ENCODE results near the gene AADAT.

- TF ChIP-seq, protein P1, sequence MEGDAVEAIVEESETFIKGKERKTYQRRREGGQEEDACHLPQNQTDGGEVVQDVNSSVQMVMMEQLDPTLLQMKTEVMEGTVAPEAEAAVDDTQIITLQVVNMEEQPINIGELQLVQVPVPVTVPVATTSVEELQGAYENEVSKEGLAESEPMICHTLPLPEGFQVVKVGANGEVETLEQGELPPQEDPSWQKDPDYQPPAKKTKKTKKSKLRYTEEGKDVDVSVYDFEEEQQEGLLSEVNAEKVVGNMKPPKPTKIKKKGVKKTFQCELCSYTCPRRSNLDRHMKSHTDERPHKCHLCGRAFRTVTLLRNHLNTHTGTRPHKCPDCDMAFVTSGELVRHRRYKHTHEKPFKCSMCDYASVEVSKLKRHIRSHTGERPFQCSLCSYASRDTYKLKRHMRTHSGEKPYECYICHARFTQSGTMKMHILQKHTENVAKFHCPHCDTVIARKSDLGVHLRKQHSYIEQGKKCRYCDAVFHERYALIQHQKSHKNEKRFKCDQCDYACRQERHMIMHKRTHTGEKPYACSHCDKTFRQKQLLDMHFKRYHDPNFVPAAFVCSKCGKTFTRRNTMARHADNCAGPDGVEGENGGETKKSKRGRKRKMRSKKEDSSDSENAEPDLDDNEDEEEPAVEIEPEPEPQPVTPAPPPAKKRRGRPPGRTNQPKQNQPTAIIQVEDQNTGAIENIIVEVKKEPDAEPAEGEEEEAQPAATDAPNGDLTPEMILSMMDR (IDR thresholded peaks at IDR 0.05; ENCODE audit: low read depth, low read length, missing input control), result no peak
- no peak for TF ChIP-seq RAD21 (IDR thresholded peaks at IDR 0.05)
- no peak for TF ChIP-seq SP1 (IDR thresholded peaks at IDR 0.05)
- no peak for TF ChIP-seq RXRA (IDR thresholded peaks at IDR 0.05)
- TF ChIP-seq, protein P2, sequence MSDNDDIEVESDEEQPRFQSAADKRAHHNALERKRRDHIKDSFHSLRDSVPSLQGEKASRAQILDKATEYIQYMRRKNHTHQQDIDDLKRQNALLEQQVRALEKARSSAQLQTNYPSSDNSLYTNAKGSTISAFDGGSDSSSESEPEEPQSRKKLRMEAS (IDR thresholded peaks at IDR 0.05), result no peak
- no peak for TF ChIP-seq HNF4A (conservative IDR thresholded peaks at IDR 0.05)
- TF ChIP-seq ATF3 (IDR thresholded peaks at IDR 0.05), result no peak
- no peak for TF ChIP-seq EGR1 (IDR thresholded peaks at IDR 0.05; ENCODE audit: low read depth in 2 of 2)
- TF ChIP-seq, protein P3, sequence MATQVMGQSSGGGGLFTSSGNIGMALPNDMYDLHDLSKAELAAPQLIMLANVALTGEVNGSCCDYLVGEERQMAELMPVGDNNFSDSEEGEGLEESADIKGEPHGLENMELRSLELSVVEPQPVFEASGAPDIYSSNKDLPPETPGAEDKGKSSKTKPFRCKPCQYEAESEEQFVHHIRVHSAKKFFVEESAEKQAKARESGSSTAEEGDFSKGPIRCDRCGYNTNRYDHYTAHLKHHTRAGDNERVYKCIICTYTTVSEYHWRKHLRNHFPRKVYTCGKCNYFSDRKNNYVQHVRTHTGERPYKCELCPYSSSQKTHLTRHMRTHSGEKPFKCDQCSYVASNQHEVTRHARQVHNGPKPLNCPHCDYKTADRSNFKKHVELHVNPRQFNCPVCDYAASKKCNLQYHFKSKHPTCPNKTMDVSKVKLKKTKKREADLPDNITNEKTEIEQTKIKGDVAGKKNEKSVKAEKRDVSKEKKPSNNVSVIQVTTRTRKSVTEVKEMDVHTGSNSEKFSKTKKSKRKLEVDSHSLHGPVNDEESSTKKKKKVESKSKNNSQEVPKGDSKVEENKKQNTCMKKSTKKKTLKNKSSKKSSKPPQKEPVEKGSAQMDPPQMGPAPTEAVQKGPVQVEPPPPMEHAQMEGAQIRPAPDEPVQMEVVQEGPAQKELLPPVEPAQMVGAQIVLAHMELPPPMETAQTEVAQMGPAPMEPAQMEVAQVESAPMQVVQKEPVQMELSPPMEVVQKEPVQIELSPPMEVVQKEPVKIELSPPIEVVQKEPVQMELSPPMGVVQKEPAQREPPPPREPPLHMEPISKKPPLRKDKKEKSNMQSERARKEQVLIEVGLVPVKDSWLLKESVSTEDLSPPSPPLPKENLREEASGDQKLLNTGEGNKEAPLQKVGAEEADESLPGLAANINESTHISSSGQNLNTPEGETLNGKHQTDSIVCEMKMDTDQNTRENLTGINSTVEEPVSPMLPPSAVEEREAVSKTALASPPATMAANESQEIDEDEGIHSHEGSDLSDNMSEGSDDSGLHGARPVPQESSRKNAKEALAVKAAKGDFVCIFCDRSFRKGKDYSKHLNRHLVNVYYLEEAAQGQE (IDR thresholded peaks at IDR 0.05), result no peak
- no peak for TF ChIP-seq NR2F2 (IDR thresholded peaks at IDR 0.05)
- TF ChIP-seq GABPA (IDR thresholded peaks at IDR 0.05 in 1 of 2, conservative IDR thresholded peaks at IDR 0.05 in 1 of 2), result no peak
- TF ChIP-seq TAF1 (conservative IDR thresholded peaks at IDR 0.05), result no peak
- TF ChIP-seq JUND (IDR thresholded peaks at IDR 0.05), result no peak
Observed at GRCh38 chr4:170052919-170053318, 36.8 kb downstream of the AADAT start.

All from liver (tissue), 3 donors.